ENCODE measurements around the gene OSBPL2. TPM values are rescaled to one million over a fixed set of nuclear protein-coding genes. Genes with fewer than 3 reads are reported as not detected.

OSBPL2 gene
- total RNA-seq, 3 donors from 2014 or later (not counting 1 experiment from before 2014, with no cell fraction given) = 77.9 to 112 (median 104) TPM

- DNase-seq = no peak
- H3K4me3 ChIP-seq (ENCODE audit: low read length) = no peak overlapping the region
- peaks cover 29% of the 10 kb centered on the region for H3K4me1 ChIP-seq (ENCODE audit: control insufficient read depth, insufficient read depth, low read length)
- H3K27me3 ChIP-seq (ENCODE audit: control insufficient read depth, insufficient read depth, low read length) = no peaks in the 10 kb centered on the region
- H3K36me3 Mint-ChIP-seq = no peaks in the 10 kb centered on the region
- no peak for ATAC-seq
- intact Hi-C loops (cut with micrococcal nuclease) = loop anchor here (5.0 kb wide), 2 partner anchors 63 to 492 kb away; partner anchors contain the start of gene OSBPL2
- no peak overlapping the region for H3K27ac Mint-ChIP-seq
- no peak for TF ChIP-seq CTCF (IDR thresholded peaks at IDR 0.05)
- no peak overlapping the region for H3K4me3 Mint-ChIP-seq
- peaks cover 24 to 39% of the 10 kb centered on the region in 2 donors for H3K4me1 Mint-ChIP-seq
- H3K9me3 ChIP-seq (ENCODE audit: control insufficient read depth, insufficient read depth, low read length) = no peaks in the 10 kb centered on the region
- 92% methylated on average over 11 of the region's 11 CpGs for WGBS (ENCODE audit: insufficient coverage)
- H3K27me3 Mint-ChIP-seq (ENCODE audit: low read depth in 2 of 2) = no peaks in the 10 kb centered on the region
- peaks cover 17% of the 10 kb centered on the region for H3K36me3 ChIP-seq (ENCODE audit: control insufficient read depth, insufficient read depth, low read length)
- no peaks in the 10 kb centered on the region for H3K9me3 Mint-ChIP-seq
- no peak overlapping the region for H3K27ac ChIP-seq (ENCODE audit: low read length)
Observed at GRCh38 chr20:62300319-62300718, 62.0 kb downstream of the OSBPL2 start.

GRCh38 chr20:62301111-62301668 is 62.9 kb downstream of the OSBPL2 start:
- 88% methylated on average over 9 of the region's 11 CpGs for WGBS (ENCODE audit: insufficient coverage)
- H3K9me3 ChIP-seq (ENCODE audit: control insufficient read depth, insufficient read depth, low read length) = no peaks in the 10 kb centered on the region
- DNase-seq (no peak), ATAC-seq (no peak)
- no peaks in the 10 kb centered on the region for H3K27me3 ChIP-seq (ENCODE audit: control insufficient read depth, insufficient read depth, low read length)
- Mint-ChIP-seq H3K9me3 (no peaks in the 10 kb centered on the region), H3K4me3 (peak overlapping the region; percentile 70), H3K36me3 (no peaks in the 10 kb centered on the region), H3K4me1 (peaks cover 28 to 43% of the 10 kb centered on the region in 2 donors), H3K27me3 (ENCODE audit: low read depth in 2 of 2) (no peaks in the 10 kb centered on the region), H3K27ac (peak overlapping the region; percentile 98 to 99)
- peaks cover 34% of the 10 kb centered on the region for H3K4me1 ChIP-seq (ENCODE audit: control insufficient read depth, insufficient read depth, low read length)
- peaks cover 16% of the 10 kb centered on the region for H3K36me3 ChIP-seq (ENCODE audit: control insufficient read depth, insufficient read depth, low read length)
- no peak overlapping the region for H3K27ac ChIP-seq (ENCODE audit: low read length)
- intact Hi-C loops (cut with micrococcal nuclease) = loop anchor here (5.0 kb wide), 2 partner anchors 64 to 491 kb away; partner anchors contain the start of gene OSBPL2
- TF ChIP-seq CTCF (IDR thresholded peaks at IDR 0.05) = no peak
- no peak overlapping the region for H3K4me3 ChIP-seq (ENCODE audit: low read length)

GRCh38 chr20:62301773-62302340 is 63.5 kb downstream of the OSBPL2 start:
- H3K4me1 Mint-ChIP-seq = peaks cover 28 to 43% of the 10 kb centered on the region in 2 donors
- H3K4me3 Mint-ChIP-seq = peak overlapping the region; percentile 99
- H3K36me3 Mint-ChIP-seq = no peaks in the 10 kb centered on the region
- peak; percentile 81 to 94 for DNase-seq
- intact Hi-C loops (cut with micrococcal nuclease) = loop anchor here (1.0 to 5.0 kb wide), 3 partner anchors 65 to 490 kb away; partner anchors contain the start of gene OSBPL2
- peak overlapping the region; percentile 94 for H3K27ac ChIP-seq (ENCODE audit: low read length)
- H3K9me3 Mint-ChIP-seq = no peaks in the 10 kb centered on the region
- H3K27me3 Mint-ChIP-seq (ENCODE audit: low read depth in 2 of 2) = no peaks in the 10 kb centered on the region
- peaks cover 16% of the 10 kb centered on the region for H3K36me3 ChIP-seq (ENCODE audit: control insufficient read depth, insufficient read depth, low read length)
- H3K27ac Mint-ChIP-seq = peak overlapping the region; percentile 98 to 99
- H3K4me1 ChIP-seq (ENCODE audit: control insufficient read depth, insufficient read depth, low read length) = peaks cover 34% of the 10 kb centered on the region
- ATAC-seq = peak; percentile 56 to 72 (median 65)
- H3K27me3 ChIP-seq (ENCODE audit: control insufficient read depth, insufficient read depth, low read length) = no peaks in the 10 kb centered on the region
- peak overlapping the region; percentile 62 for H3K4me3 ChIP-seq (ENCODE audit: low read length)
- H3K9me3 ChIP-seq (ENCODE audit: control insufficient read depth, insufficient read depth, low read length) = no peaks in the 10 kb centered on the region
- WGBS (ENCODE audit: insufficient coverage) = 2% methylated on average over 22 of the region's 24 CpGs
- peak; percentile 71 for TF ChIP-seq CTCF (IDR thresholded peaks at IDR 0.05)
